Gastrocnemius medialis (tissue), 4 donors: ENCODE data around the gene ZNF408.

ENCODE experiments used
- POLR2A ChIP-seq, 2 donors: fragments of 450-650 bp; IDR thresholded peaks; one replicate each; pipeline ENCODE4 v1.6.1; 2017; ENCODE audit warnings: antibody characterized with exemption in 2 of 2, mild to moderate bottlenecking in 2 of 2, moderate library complexity in 2 of 2
- TF ChIP-seq, protein P1 (sequence below), 5 experiments: fragments of 450-650 bp in 3 of 5; fragments of 200-600 bp in 2 of 5; sonication (generic) in 2 of 5; IDR thresholded peaks in 4 of 5; conservative IDR thresholded peaks in 1 of 5; 1 replicate in 4 of 5; 2 replicates in 1 of 5; pipeline ENCODE4 v1.5.1; 2016 to 2019; ENCODE audit warnings: antibody characterized with exemption in 5 of 5, mild to moderate bottlenecking in 3 of 5, moderate library complexity in 3 of 5

DNA sequence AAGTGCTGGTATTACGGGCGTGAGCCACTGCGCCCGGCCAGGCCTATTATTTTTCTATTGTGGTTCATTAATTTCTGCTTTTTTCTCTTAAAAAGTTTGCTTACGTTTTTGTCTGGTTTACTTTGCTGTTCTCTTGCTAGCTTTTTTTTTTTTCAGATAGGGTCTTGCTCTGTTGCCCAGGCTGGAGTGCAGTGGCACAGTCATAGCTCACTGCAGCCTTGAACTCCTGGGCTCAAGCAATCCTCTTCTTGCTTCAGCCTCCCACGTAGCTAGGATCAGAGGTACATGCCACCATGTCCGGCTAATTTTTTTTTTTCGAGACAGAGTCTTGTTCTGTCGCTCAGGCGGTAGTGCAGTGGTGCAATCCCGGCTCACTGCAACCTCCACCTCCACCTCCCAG is 36.9 kb downstream of the ZNF408 start:
- TF ChIP-seq POLR2A (IDR thresholded peaks at IDR 0.05), result no peak
- TF ChIP-seq, protein P1, sequence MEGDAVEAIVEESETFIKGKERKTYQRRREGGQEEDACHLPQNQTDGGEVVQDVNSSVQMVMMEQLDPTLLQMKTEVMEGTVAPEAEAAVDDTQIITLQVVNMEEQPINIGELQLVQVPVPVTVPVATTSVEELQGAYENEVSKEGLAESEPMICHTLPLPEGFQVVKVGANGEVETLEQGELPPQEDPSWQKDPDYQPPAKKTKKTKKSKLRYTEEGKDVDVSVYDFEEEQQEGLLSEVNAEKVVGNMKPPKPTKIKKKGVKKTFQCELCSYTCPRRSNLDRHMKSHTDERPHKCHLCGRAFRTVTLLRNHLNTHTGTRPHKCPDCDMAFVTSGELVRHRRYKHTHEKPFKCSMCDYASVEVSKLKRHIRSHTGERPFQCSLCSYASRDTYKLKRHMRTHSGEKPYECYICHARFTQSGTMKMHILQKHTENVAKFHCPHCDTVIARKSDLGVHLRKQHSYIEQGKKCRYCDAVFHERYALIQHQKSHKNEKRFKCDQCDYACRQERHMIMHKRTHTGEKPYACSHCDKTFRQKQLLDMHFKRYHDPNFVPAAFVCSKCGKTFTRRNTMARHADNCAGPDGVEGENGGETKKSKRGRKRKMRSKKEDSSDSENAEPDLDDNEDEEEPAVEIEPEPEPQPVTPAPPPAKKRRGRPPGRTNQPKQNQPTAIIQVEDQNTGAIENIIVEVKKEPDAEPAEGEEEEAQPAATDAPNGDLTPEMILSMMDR (IDR thresholded peaks at IDR 0.05 in 4 of 5, conservative IDR thresholded peaks at IDR 0.05 in 1 of 5), result no peak
